HepG2 (cell line): ENCODE results near the gene PEX3. TPM values are rescaled to one million over a fixed set of nuclear protein-coding genes. Genes with fewer than 3 reads are reported as not detected.

Experiments used
- EEA1 ChIP-seq: sonication (generic); formaldehyde crosslinking; IDR thresholded peaks from 2 replicates; pipeline ENCODE4 v1.5.1; 2020; ENCODE audit warnings: mild to moderate bottlenecking, missing genetic modification reagents, borderline replicate concordance
- HIVEP1 ChIP-seq: sonication (generic); formaldehyde crosslinking; IDR thresholded peaks from 2 replicates; pipeline ENCODE4 v1.4.0; 2020; ENCODE audit warnings: mild to moderate bottlenecking, missing genetic modification reagents
- IKZF1 ChIP-seq: fragments of 450-650 bp; IDR thresholded peaks from 2 replicates; pipeline ENCODE4 v1.7.1; 2016
- KMT2A ChIP-seq: sonication (generic); formaldehyde crosslinking; IDR thresholded peaks from 2 replicates; pipeline ENCODE4 v1.4.0; 2020; ENCODE audit warnings: missing genetic modification reagents
- NR0B2 ChIP-seq: sonication (generic); formaldehyde crosslinking; IDR thresholded peaks from 2 replicates; pipeline ENCODE4 v1.4.0; 2020; ENCODE audit warnings: mild to moderate bottlenecking, missing genetic modification reagents
- PHB2 ChIP-seq: fragments of 450-650 bp; IDR thresholded peaks from 2 replicates; pipeline ENCODE4 v1.6.1; 2018; ENCODE audit not compliant: partially characterized antibody
- PPARG ChIP-seq: conservative IDR thresholded peaks from 2 replicates; pipeline ENCODE4 v1.6.1; 2016; ENCODE audit warnings: missing biosample characterization, missing genetic modification reagents
- U2AF2 ChIP-seq: fragments of 200-400 bp; formaldehyde crosslinking; IDR thresholded peaks from 2 replicates; pipeline ENCODE4 v1.6.1; 2017; ENCODE audit warnings: low read depth, mild to moderate bottlenecking, low read length
- ZNF232 ChIP-seq: sonication (generic); formaldehyde crosslinking; IDR thresholded peaks from 2 replicates; pipeline ENCODE4 v1.4.0; 2020; ENCODE audit warnings: missing genetic modification reagents, borderline replicate concordance
- ZNF274 ChIP-seq: sonication (generic); formaldehyde crosslinking; IDR thresholded peaks from 2 replicates; pipeline ENCODE4 v1.5.1; 2020; ENCODE audit warnings: mild to moderate bottlenecking, missing genetic modification reagents
- ZNF382 ChIP-seq: sonication (generic); formaldehyde crosslinking; IDR thresholded peaks from 2 replicates; pipeline ENCODE4 v1.5.0; 2020; ENCODE audit warnings: missing genetic modification reagents, mild to moderate bottlenecking, borderline replicate concordance
- ZNF441 ChIP-seq: sonication (generic); formaldehyde crosslinking; IDR thresholded peaks from 2 replicates; pipeline ENCODE4 v1.7.0; 2021; ENCODE audit warnings: missing genetic modification reagents, borderline replicate concordance
- ZNF746 ChIP-seq: sonication (generic); formaldehyde crosslinking; IDR thresholded peaks from 2 replicates; pipeline ENCODE4 v1.8.0; 2022; ENCODE audit warnings: mild to moderate bottlenecking, missing genetic modification reagents
- ZNF816 ChIP-seq: sonication (generic); formaldehyde crosslinking; IDR thresholded peaks from 2 replicates; pipeline ENCODE4 v1.8.0; 2022; ENCODE audit warnings: missing genetic modification reagents, mild to moderate bottlenecking, borderline replicate concordance
- polyA plus RNA-seq, 8 experiments: library from polyadenylated mRNA; depleted of rRNA in 3 of 8; stranded (reverse) in 7 of 8; unstranded in 1 of 8; fragments of >200 nt; fragmentation: Illumina TruSeq in 4 of 8; extraction: Trizol in 4 of 8; gene quantifications; 2 replicates each; pipeline versions ENCODE4 v1.2.1 to v1.2.3, GENCODE V29; 2011 to 2016; ENCODE audit warnings: low read depth in 4 of 8, missing spikeins in 1 of 8, mixed read lengths in 1 of 8; ENCODE audit not compliant: insufficient read depth in 1 of 8
- total RNA-seq, 5 experiments: library from RNA; depleted of rRNA; stranded (reverse); fragments of >200 nt; fragmentation: Illumina TruSeq; extraction: Trizol; gene quantifications; 2 replicates each; pipeline ENCODE4 v1.2.3, GENCODE V29; 2016; ENCODE audit warnings: low read depth in 1 of 5
- TF ChIP-seq, protein P1 (sequence below): sonication (generic); formaldehyde crosslinking; IDR thresholded peaks from 2 replicates; pipeline ENCODE4 v1.5.0; 2020; ENCODE audit warnings: missing genetic modification reagents
- TF ChIP-seq, protein P2 (sequence below): sonication (generic); formaldehyde crosslinking; IDR thresholded peaks from 2 replicates; pipeline ENCODE4 v1.8.0; 2022; ENCODE audit warnings: mild to moderate bottlenecking, missing genetic modification reagents, moderate library complexity
- TF ChIP-seq, protein P3 (sequence below): IDR thresholded peaks from 2 replicates; pipeline ENCODE4 v1.6.1; 2016; ENCODE audit warnings: control low read depth
- TF ChIP-seq, protein P4 (sequence below): sonication (generic); formaldehyde crosslinking; IDR thresholded peaks from 2 replicates; pipeline ENCODE4 v1.4.0; 2020; ENCODE audit warnings: mild to moderate bottlenecking, missing genetic modification reagents
- TF ChIP-seq, protein P5 (sequence below), 2 experiments: IDR thresholded peaks; 2 replicates each; pipeline ENCODE4 v1.6.1; 2011 to 2012; ENCODE audit warnings: low read length in 2 of 2, borderline replicate concordance in 1 of 2, low read depth in 1 of 2, mild to moderate bottlenecking in 1 of 2, moderate library complexity in 1 of 2
- TF ChIP-seq, protein P6 (sequence below): sonication (generic); formaldehyde crosslinking; IDR thresholded peaks from 2 replicates; pipeline ENCODE4 v1.4.0; 2020; ENCODE audit warnings: missing genetic modification reagents, mild to moderate bottlenecking, borderline replicate concordance

The PEX3 gene
- total and polyA plus RNA-seq, 2 of the 13 experiments (the other 11 are each of a cell fraction or from before 2014, with no cell fraction given), result 30.9 to 40.8 TPM

DNA sequence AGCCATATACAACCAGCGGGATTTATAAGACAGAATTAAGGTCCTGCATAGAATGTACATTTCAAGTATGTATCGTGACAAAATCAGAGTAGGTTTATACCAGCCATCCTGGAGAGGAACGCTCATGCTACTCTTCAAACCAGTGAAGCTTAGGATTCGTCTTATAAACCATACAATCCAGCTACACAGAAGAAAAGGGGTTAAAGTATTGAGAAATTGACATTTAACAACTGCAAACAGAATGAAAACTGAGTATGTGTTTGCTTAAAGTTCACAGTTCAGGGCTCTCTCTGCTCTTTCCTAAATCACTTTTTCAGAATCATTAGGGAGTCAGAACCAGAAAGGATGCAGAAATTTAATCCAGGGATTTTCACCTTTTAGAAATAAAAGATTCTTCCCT, 18.0 kb upstream of the PEX3 start (continued):
- TF ChIP-seq, protein P1, sequence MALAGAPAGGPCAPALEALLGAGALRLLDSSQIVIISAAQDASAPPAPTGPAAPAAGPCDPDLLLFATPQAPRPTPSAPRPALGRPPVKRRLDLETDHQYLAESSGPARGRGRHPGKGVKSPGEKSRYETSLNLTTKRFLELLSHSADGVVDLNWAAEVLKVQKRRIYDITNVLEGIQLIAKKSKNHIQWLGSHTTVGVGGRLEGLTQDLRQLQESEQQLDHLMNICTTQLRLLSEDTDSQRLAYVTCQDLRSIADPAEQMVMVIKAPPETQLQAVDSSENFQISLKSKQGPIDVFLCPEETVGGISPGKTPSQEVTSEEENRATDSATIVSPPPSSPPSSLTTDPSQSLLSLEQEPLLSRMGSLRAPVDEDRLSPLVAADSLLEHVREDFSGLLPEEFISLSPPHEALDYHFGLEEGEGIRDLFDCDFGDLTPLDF (CRISPR knock-in tag), result no peak
- TF ChIP-seq ZNF816, result 0 out of 2 replicates have a peak, but pooled peaks have one; percentile 22
- peak; percentile 45; the same call in 1 of the 2 replicates for TF ChIP-seq PPARG
- TF ChIP-seq, protein P2, sequence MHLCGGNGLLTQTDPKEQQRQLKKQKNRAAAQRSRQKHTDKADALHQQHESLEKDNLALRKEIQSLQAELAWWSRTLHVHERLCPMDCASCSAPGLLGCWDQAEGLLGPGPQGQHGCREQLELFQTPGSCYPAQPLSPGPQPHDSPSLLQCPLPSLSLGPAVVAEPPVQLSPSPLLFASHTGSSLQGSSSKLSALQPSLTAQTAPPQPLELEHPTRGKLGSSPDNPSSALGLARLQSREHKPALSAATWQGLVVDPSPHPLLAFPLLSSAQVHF (CRISPR knock-in tag), result no peak
- TF ChIP-seq ZNF382, result no peak
- peak; percentile 98 for TF ChIP-seq ZNF232 (CRISPR knock-in tag)
- TF ChIP-seq, protein P3, sequence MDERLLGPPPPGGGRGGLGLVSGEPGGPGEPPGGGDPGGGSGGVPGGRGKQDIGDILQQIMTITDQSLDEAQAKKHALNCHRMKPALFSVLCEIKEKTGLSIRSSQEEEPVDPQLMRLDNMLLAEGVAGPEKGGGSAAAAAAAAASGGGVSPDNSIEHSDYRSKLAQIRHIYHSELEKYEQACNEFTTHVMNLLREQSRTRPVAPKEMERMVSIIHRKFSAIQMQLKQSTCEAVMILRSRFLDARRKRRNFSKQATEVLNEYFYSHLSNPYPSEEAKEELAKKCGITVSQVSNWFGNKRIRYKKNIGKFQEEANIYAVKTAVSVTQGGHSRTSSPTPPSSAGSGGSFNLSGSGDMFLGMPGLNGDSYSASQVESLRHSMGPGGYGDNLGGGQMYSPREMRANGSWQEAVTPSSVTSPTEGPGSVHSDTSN (CRISPR knock-in tag), result no peak
- no peak for TF ChIP-seq HIVEP1 (CRISPR knock-in tag)
- TF ChIP-seq U2AF2, result no peak
- TF ChIP-seq ZNF441 (CRISPR knock-in tag), result no peak
- TF ChIP-seq IKZF1, result no peak
- TF ChIP-seq, protein P4, sequence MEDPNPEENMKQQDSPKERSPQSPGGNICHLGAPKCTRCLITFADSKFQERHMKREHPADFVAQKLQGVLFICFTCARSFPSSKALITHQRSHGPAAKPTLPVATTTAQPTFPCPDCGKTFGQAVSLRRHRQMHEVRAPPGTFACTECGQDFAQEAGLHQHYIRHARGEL (CRISPR knock-in tag), result no peak
- TF ChIP-seq ZNF746, result no peak
- TF ChIP-seq KMT2A (CRISPR knock-in tag), result peak; percentile 27; the same call in 1 of the 2 replicates
- TF ChIP-seq PHB2, result no peak
- no peak for TF ChIP-seq ZNF274 (CRISPR knock-in tag)
- no peak for TF ChIP-seq NR0B2 (CRISPR knock-in tag)
- TF ChIP-seq, protein P5, sequence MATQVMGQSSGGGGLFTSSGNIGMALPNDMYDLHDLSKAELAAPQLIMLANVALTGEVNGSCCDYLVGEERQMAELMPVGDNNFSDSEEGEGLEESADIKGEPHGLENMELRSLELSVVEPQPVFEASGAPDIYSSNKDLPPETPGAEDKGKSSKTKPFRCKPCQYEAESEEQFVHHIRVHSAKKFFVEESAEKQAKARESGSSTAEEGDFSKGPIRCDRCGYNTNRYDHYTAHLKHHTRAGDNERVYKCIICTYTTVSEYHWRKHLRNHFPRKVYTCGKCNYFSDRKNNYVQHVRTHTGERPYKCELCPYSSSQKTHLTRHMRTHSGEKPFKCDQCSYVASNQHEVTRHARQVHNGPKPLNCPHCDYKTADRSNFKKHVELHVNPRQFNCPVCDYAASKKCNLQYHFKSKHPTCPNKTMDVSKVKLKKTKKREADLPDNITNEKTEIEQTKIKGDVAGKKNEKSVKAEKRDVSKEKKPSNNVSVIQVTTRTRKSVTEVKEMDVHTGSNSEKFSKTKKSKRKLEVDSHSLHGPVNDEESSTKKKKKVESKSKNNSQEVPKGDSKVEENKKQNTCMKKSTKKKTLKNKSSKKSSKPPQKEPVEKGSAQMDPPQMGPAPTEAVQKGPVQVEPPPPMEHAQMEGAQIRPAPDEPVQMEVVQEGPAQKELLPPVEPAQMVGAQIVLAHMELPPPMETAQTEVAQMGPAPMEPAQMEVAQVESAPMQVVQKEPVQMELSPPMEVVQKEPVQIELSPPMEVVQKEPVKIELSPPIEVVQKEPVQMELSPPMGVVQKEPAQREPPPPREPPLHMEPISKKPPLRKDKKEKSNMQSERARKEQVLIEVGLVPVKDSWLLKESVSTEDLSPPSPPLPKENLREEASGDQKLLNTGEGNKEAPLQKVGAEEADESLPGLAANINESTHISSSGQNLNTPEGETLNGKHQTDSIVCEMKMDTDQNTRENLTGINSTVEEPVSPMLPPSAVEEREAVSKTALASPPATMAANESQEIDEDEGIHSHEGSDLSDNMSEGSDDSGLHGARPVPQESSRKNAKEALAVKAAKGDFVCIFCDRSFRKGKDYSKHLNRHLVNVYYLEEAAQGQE (IDR thresholded peaks at IDR 0.05; ENCODE audit: borderline replicate concordance in 1 of 2, low read depth in 1 of 2, low read length in 2 of 2), result no peak
- no peak for TF ChIP-seq EEA1 (CRISPR knock-in tag)
- TF ChIP-seq, protein P6, sequence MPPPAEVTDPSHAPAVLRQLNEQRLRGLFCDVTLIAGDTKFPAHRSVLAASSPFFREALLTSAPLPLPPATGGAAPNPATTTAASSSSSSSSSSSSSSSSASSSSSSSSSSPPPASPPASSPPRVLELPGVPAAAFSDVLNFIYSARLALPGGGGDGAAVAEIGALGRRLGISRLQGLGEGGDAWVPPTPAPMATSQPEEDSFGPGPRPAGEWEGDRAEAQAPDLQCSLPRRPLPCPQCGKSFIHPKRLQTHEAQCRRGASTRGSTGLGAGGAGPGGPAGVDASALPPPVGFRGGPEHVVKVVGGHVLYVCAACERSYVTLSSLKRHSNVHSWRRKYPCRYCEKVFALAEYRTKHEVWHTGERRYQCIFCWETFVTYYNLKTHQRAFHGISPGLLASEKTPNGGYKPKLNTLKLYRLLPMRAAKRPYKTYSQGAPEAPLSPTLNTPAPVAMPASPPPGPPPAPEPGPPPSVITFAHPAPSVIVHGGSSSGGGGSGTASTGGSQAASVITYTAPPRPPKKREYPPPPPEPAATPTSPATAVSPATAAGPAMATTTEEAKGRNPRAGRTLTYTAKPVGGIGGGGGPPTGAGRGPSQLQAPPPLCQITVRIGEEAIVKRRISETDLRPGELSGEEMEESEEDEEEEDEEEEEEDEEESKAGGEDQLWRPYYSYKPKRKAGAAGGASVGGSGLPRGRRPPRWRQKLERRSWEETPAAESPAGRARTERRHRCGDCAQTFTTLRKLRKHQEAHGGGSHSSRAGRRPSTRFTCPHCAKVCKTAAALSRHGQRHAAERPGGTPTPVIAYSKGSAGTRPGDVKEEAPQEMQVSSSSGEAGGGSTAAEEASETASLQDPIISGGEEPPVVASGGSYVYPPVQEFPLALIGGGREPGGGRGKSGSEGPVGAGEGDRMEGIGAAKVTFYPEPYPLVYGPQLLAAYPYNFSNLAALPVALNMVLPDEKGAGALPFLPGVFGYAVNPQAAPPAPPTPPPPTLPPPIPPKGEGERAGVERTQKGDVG (CRISPR knock-in tag), result no peak
